Liver (tissue), 3 donors: Measurements from ENCODE around the gene PRR36.

Source experiments
- ATF3 ChIP-seq: IDR thresholded peaks from 2 replicates; pipeline ENCODE4 v1.6.1; 2016; ENCODE audit warnings: antibody characterized with exemption
- EGR1 ChIP-seq, 2 donors: IDR thresholded peaks; 2 replicates each; pipeline ENCODE4 v1.6.1; 2016 to 2018; ENCODE audit warnings: antibody characterized with exemption in 2 of 2, low read depth in 2 of 2
- FOXA1 ChIP-seq: IDR thresholded peaks from 2 replicates; pipeline ENCODE4 v1.6.1; 2016; ENCODE audit warnings: antibody characterized with exemption
- FOXA2 ChIP-seq: IDR thresholded peaks from 2 replicates; pipeline ENCODE4 v1.6.1; 2016; ENCODE audit warnings: antibody characterized with exemption
- GABPA ChIP-seq, 2 donors: IDR thresholded peaks in 1 of 2; conservative IDR thresholded peaks in 1 of 2; 2 replicates each; pipeline ENCODE4 v1.6.1; 2016; ENCODE audit warnings: antibody characterized with exemption in 2 of 2, mild to moderate bottlenecking in 1 of 2, moderate library complexity in 1 of 2
- JUND ChIP-seq, 2 donors: IDR thresholded peaks; 2 replicates each; pipeline ENCODE4 v1.6.1; 2016; ENCODE audit warnings: antibody characterized with exemption in 2 of 2
- MAX ChIP-seq: IDR thresholded peaks from 2 replicates; pipeline ENCODE4 v1.6.1; 2016; ENCODE audit warnings: antibody characterized with exemption
- RAD21 ChIP-seq, 2 donors: IDR thresholded peaks; 2 replicates each; pipeline ENCODE4 v1.6.1; 2016; ENCODE audit warnings: antibody characterized with exemption in 2 of 2, mild to moderate bottlenecking in 2 of 2
- REST ChIP-seq: IDR thresholded peaks from 2 replicates; pipeline ENCODE4 v1.6.1; 2016; ENCODE audit warnings: antibody characterized with exemption, mild to moderate bottlenecking
- RXRA ChIP-seq, 2 donors: IDR thresholded peaks; 2 replicates each; pipeline ENCODE4 v1.6.1; 2017 to 2018; ENCODE audit warnings: antibody characterized with exemption in 2 of 2, mild to moderate bottlenecking in 1 of 2
- SP1 ChIP-seq: IDR thresholded peaks from 2 replicates; pipeline ENCODE4 v1.6.1; 2018; ENCODE audit warnings: antibody characterized with exemption, mild to moderate bottlenecking
- YY1 ChIP-seq: IDR thresholded peaks from 2 replicates; pipeline ENCODE4 v1.6.1; 2016; ENCODE audit warnings: antibody characterized with exemption, mild to moderate bottlenecking
- TF ChIP-seq, protein P1 (sequence below): fragments of 150-350 bp; IDR thresholded peaks from 2 replicates; pipeline ENCODE4 v1.5.1; 2017; ENCODE audit warnings: improper control_type of control experiment, low read depth, low read length; ENCODE audit not compliant: missing input control
- TF ChIP-seq, protein P2 (sequence below): IDR thresholded peaks from 2 replicates; pipeline ENCODE4 v1.6.1; 2016; ENCODE audit warnings: antibody characterized with exemption
- donor health status: healthy.
- donor health status: healthy.

DNA sequence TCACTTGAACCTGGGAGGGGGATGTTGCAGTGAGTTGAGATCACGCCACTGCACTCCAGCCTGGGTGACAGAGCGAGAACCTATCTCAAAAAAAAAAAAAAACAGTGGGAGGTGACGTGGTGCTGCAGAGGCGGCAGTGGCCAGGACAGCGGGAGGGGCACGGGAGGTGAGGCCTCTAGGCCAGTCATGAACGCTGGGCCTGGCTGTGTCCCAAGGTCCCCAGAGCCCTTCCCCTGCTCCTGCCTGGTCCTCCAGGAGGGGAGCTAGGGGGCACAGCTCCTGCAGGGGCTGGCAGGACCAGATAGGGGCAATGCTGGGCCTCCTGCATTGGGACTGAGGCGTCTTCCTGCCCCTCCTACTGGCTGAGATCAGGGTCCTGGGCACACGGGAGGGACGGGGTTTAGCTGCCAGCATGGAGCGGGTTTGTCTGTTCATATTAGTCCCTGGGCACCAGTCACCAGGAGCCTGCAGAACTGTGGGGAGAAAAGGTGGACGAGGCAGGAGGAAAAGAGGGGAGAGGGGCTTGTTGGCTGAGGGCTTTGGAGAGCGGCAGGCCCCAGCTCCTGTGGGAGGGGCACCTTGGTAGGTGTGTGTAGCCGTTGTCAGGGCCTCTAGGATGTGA lies 34.0 kb upstream of the PRR36 start:
- TF ChIP-seq, protein P1, sequence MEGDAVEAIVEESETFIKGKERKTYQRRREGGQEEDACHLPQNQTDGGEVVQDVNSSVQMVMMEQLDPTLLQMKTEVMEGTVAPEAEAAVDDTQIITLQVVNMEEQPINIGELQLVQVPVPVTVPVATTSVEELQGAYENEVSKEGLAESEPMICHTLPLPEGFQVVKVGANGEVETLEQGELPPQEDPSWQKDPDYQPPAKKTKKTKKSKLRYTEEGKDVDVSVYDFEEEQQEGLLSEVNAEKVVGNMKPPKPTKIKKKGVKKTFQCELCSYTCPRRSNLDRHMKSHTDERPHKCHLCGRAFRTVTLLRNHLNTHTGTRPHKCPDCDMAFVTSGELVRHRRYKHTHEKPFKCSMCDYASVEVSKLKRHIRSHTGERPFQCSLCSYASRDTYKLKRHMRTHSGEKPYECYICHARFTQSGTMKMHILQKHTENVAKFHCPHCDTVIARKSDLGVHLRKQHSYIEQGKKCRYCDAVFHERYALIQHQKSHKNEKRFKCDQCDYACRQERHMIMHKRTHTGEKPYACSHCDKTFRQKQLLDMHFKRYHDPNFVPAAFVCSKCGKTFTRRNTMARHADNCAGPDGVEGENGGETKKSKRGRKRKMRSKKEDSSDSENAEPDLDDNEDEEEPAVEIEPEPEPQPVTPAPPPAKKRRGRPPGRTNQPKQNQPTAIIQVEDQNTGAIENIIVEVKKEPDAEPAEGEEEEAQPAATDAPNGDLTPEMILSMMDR: no peak
- TF ChIP-seq REST (no peak), SP1 (no peak), MAX (no peak), EGR1 (IDR thresholded peaks at IDR 0.05; ENCODE audit: low read depth in 2 of 2) (no peak), YY1 (no peak), RXRA (IDR thresholded peaks at IDR 0.05) (no peak), JUND (IDR thresholded peaks at IDR 0.05) (no peak), GABPA (IDR thresholded peaks at IDR 0.05 in 1 of 2, conservative IDR thresholded peaks at IDR 0.05 in 1 of 2) (no peak), RAD21 (IDR thresholded peaks at IDR 0.05) (no peak), FOXA2 (no peak), FOXA1 (no peak), ATF3 (no peak)
- TF ChIP-seq, protein P2, sequence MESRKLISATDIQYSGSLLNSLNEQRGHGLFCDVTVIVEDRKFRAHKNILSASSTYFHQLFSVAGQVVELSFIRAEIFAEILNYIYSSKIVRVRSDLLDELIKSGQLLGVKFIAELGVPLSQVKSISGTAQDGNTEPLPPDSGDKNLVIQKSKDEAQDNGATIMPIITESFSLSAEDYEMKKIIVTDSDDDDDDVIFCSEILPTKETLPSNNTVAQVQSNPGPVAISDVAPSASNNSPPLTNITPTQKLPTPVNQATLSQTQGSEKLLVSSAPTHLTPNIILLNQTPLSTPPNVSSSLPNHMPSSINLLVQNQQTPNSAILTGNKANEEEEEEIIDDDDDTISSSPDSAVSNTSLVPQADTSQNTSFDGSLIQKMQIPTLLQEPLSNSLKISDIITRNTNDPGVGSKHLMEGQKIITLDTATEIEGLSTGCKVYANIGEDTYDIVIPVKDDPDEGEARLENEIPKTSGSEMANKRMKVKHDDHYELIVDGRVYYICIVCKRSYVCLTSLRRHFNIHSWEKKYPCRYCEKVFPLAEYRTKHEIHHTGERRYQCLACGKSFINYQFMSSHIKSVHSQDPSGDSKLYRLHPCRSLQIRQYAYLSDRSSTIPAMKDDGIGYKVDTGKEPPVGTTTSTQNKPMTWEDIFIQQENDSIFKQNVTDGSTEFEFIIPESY: no peak
